ENCODE data around the gene ODF2. TPM values are rescaled to one million over a fixed set of nuclear protein-coding genes. Genes with fewer than 3 reads are reported as not detected.
A peak's percentile ranks its signal among the peaks of the same experiment; 100 is the strongest.

The ODF2 gene
- total RNA-seq, 2 experiments from 2014 or later, result 73.6 to 73.7 TPM

DNA sequence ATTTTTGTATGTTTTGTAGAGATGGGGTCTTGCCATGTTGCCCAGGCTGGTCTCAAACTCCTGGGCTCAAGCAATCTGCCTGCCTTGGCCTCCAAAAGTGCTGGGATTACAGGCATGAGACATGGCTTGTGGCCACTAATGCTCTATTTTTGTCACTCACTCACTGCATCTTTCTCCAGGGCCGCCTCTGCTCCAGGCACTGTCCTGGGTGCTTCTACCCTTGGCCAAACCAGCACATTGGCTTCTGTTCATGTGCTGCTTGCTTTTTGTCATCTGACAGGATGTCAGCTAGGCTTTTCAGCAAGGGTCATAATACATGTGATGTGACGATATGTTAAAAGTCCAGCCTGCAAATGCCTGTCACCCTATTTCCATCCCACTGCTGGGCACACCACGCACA lies 3.2 kb downstream of the ODF2 start:
- DNase-seq, result no peak
- no peaks in the 10 kb centered on the region for H3K9me3 Mint-ChIP-seq
- intact Hi-C loops (cut with micrococcal nuclease), result loop anchor here (10.0 kb wide), 1 partner anchor 126 kb away; no protein-coding TSS in a partner anchor
- H3K27me3 Mint-ChIP-seq (ENCODE audit: low read depth), result no peaks in the 10 kb centered on the region
- H3K27ac Mint-ChIP-seq, result no peak overlapping the region
- H3K4me1 Mint-ChIP-seq (ENCODE audit: low read depth), result peaks cover 15% of the 10 kb centered on the region
- no peak overlapping the region for H3K4me3 Mint-ChIP-seq
- CTCF ChIA-PET, result interaction anchor here (0.6 to 2.6 kb wide), 4 partner anchors 20 to 46 kb away, joined by 3 to 8 read pairs (median 3); partner anchors contain the start of gene GLE1
- peaks cover 22% of the 10 kb centered on the region for H3K36me3 Mint-ChIP-seq (ENCODE audit: low read depth)

DNA sequence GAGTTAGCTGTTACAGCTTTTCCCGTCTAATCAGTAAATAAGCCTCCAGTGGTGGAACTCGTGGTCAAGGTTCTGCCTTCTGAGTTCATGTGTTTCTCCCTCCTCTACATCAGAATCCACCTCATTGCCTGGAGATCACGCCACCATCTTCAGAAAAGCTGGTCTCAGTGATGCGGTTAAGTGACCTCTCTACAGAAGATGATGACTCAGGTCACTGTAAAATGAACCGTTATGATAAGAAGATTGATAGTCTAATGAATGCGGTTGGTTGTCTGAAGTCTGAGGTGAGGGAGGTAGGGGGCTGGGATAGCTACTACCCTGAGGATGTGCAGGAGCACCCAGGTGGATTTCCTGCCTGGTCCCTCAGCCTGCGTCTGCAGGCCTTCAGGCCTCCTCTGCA lies 13.3 kb downstream of the ODF2 start:
- Mint-ChIP-seq H3K27me3 (ENCODE audit: low read depth) (no peaks in the 10 kb centered on the region), H3K27ac (no peak overlapping the region), H3K36me3 (ENCODE audit: low read depth) (peaks cover 26% of the 10 kb centered on the region), H3K4me3 (no peak overlapping the region), H3K4me1 (ENCODE audit: low read depth) (no peaks in the 10 kb centered on the region), H3K9me3 (no peaks in the 10 kb centered on the region)
- intact Hi-C loops (cut with micrococcal nuclease), result no loop called here
- CTCF ChIA-PET, result no interaction called here
- DNase-seq, result no peak

DNA sequence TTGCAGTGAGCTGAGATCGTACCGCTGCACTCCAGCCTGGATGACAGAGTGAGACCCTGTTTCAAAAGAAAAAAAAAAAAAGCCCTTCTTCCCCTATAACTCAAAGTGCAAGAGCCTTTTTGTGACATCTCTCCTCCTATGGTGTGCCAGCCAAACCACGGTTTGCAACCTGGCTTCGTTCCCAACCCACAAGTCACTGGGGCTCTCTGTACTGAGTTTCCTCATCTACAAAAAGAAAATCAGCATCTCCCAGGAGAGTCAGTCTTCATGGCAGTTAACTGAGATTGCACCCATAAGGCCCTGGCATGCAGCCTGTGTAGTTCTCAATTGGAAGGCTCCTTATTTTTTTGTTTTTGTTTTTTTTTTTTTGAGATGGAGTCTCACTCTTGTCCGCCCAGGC lies 14.8 kb downstream of the ODF2 start:
- H3K36me3 Mint-ChIP-seq (ENCODE audit: low read depth), result peaks cover 36% of the 10 kb centered on the region
- H3K27me3 Mint-ChIP-seq (ENCODE audit: low read depth), result no peaks in the 10 kb centered on the region
- peak; percentile 12 for DNase-seq
- H3K9me3 Mint-ChIP-seq, result no peaks in the 10 kb centered on the region
- H3K27ac Mint-ChIP-seq, result no peak overlapping the region
- no peak overlapping the region for H3K4me3 Mint-ChIP-seq
- CTCF ChIA-PET, result no interaction called here
- H3K4me1 Mint-ChIP-seq (ENCODE audit: low read depth), result no peaks in the 10 kb centered on the region
- intact Hi-C loops (cut with micrococcal nuclease), result no loop called here

DNA sequence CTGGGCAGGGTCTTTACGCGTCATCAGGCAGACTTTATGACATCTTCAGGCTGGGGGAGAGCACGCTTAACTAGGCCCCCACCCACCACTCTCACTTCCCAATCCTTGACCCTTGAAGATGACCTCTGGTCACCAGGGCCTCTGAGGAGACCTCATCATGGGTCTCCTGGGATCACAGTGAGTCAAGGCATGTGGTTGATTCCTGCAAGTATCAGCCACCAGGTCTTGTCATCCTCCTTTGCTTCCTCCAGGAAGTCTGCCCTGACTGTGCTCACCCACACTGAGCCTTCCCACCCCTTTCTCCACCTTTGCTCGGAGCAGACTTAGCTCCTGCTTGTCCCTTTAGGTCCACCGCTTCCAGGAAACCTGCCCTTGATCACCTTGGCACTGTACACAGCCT lies 17.3 kb downstream of the ODF2 start:
- H3K4me3 Mint-ChIP-seq, result no peak overlapping the region
- no peak for DNase-seq
- CTCF ChIA-PET, result no interaction called here
- H3K27ac Mint-ChIP-seq, result no peak overlapping the region
- intact Hi-C loops (cut with micrococcal nuclease), result no loop called here
- peaks cover 37% of the 10 kb centered on the region for H3K36me3 Mint-ChIP-seq (ENCODE audit: low read depth)
- no peaks in the 10 kb centered on the region for H3K27me3 Mint-ChIP-seq (ENCODE audit: low read depth)
- H3K9me3 Mint-ChIP-seq, result no peaks in the 10 kb centered on the region
- H3K4me1 Mint-ChIP-seq (ENCODE audit: low read depth), result no peaks in the 10 kb centered on the region

DNA sequence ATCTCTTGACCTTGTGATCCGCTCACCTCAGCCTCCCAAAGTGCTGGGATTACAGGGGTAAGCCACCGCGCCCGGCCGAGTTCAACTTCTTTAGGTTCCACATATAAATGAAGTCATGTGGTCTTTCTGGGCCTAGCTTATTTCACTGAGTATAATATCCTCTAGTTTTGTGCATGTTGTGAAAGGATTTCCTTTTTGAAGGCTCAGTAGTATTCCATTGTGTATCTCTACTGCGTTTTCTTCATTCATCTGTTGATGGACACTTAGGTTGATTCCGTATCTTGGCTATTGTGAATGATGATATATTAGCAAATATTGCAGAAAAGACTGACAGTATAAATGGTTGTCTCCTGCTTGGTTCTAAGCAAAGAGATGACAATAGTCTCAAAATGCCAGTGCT lies 20.1 kb downstream of the ODF2 start:
- CTCF ChIA-PET, result no interaction called here
- no peaks in the 10 kb centered on the region for H3K4me1 Mint-ChIP-seq (ENCODE audit: low read depth)
- no peak overlapping the region for H3K4me3 Mint-ChIP-seq
- H3K9me3 Mint-ChIP-seq, result no peaks in the 10 kb centered on the region
- no peak for DNase-seq
- H3K27ac Mint-ChIP-seq, result no peak overlapping the region
- no peaks in the 10 kb centered on the region for H3K27me3 Mint-ChIP-seq (ENCODE audit: low read depth)
- intact Hi-C loops (cut with micrococcal nuclease), result no loop called here
- H3K36me3 Mint-ChIP-seq (ENCODE audit: low read depth), result peaks cover 39% of the 10 kb centered on the region

DNA sequence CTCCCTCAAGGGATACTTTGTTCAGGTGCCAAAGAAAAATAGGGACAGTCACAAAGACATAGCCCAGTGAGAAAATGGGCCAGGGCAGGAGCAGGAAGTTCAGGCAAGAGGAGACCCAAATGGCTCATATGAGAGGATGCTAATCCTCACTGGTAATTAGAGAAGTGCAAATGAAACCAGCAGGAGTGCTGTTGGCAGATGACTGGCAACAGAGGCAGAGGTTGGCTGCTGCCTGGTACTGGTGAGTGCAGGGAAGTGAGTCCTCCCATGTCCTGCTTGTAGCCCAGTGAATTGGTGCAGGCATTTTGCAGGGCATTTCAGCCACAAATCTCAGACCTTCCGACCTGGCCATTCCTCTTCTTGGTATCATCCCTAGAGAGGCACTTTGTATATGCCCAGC lies 23.5 kb downstream of the ODF2 start:
- Mint-ChIP-seq H3K9me3 (no peaks in the 10 kb centered on the region), H3K4me1 (ENCODE audit: low read depth) (no peaks in the 10 kb centered on the region), H3K27me3 (ENCODE audit: low read depth) (no peaks in the 10 kb centered on the region), H3K27ac (no peak overlapping the region), H3K36me3 (ENCODE audit: low read depth) (peaks cover 41% of the 10 kb centered on the region), H3K4me3 (no peak overlapping the region)
- CTCF ChIA-PET, result no interaction called here
- DNase-seq, result no peak
- intact Hi-C loops (cut with micrococcal nuclease), result no loop called here

DNA sequence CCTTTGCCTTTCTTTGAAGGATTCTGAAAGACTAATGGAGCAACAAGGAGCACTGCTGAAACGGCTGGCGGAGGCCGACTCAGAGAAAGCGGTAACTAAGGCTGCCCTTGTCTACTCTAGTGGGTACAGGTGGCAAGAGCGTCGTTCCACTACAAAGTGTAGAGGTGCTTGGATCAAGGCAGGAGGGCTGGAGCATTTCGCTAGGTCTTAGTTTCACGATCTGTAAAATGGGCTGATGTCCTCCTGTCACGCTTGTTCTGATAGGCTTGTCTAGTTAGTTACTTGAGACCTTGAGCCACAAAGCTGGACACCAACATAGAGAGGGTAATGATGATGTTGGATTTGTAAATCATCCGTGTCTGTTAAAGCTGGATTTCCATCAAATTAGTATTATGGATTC lies 25.8 kb downstream of the ODF2 start:
- peaks cover 25% of the 10 kb centered on the region for H3K36me3 Mint-ChIP-seq (ENCODE audit: low read depth)
- H3K4me3 Mint-ChIP-seq, result no peak overlapping the region
- H3K27ac Mint-ChIP-seq, result no peak overlapping the region
- intact Hi-C loops (cut with micrococcal nuclease), result no loop called here
- CTCF ChIA-PET, result no interaction called here
- H3K27me3 Mint-ChIP-seq (ENCODE audit: low read depth), result no peaks in the 10 kb centered on the region
- H3K9me3 Mint-ChIP-seq, result no peaks in the 10 kb centered on the region
- no peaks in the 10 kb centered on the region for H3K4me1 Mint-ChIP-seq (ENCODE audit: low read depth)
- DNase-seq, result no peak

DNA sequence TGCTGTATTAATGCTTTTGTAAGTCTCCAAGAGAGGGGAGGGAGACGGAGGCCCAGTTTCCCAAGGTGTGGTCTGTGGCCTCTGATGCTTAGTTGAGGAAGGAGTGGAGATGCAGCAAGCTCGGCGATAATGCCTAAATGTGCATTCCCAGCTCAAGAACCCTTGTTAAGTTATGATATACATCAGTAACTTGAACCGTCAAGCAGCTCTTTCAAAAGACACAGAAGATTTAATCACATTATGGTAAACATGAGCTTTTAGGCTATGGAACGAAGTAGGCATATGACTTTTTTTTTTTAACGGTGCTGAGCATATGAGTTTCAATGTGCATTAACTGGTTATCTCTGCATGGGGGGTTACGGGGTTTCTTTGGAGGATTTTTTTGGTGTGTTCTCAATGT lies 26.4 kb downstream of the ODF2 start:
- intact Hi-C loops (cut with micrococcal nuclease), result no loop called here
- Mint-ChIP-seq H3K4me3 (no peak overlapping the region), H3K27me3 (ENCODE audit: low read depth) (no peaks in the 10 kb centered on the region), H3K36me3 (ENCODE audit: low read depth) (peaks cover 29% of the 10 kb centered on the region), H3K9me3 (no peaks in the 10 kb centered on the region), H3K27ac (no peak overlapping the region), H3K4me1 (ENCODE audit: low read depth) (no peaks in the 10 kb centered on the region)
- no peak for DNase-seq
- CTCF ChIA-PET, result interaction anchor here (0.6 kb wide), 2 partner anchors 31 to 169 kb away, joined by 3 read pairs; no protein-coding TSS in a partner anchor

DNA sequence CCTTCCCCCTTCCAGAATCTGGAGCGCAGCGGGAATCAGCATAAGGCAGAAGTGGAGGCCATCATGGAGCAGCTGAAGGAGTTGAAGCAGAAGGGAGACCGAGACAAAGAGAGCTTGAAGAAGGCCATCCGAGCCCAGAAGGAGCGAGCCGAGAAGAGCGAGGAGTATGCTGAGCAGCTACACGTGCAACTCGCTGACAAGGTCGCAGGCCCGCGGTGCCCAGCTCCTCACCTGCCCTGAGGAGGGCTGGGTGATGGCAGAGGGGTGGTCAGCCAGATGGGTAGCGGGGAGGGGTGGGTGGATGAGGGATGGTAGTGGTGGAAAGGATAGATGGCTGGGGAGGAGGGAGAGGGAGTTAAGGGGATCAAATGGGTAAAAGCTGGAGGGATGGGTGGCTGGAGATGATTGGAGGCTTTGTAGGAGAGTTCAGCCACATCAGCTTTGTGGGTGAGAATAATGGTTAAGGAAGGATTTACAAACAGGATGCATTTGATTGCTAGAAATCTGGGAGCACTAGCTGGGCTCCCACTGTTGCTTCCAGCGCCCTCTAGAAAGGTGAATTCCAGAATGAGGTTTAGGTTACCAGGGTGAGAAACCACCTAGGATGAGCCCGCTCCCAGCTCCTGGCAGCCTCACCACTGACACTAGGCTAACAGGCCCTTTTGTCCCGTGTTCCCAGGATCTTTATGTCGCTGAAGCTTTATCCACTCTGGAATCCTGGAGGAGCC lies 29.0 kb downstream of the ODF2 start:
- CTCF ChIA-PET, result interaction anchor here (0.5 kb wide), 1 partner anchor 19 kb away, joined by 3 read pairs; no protein-coding TSS in a partner anchor
- Mint-ChIP-seq H3K9me3 (no peaks in the 10 kb centered on the region), H3K27ac (peak overlapping the region; percentile 1), H3K36me3 (ENCODE audit: low read depth) (peaks cover 29% of the 10 kb centered on the region), H3K27me3 (ENCODE audit: low read depth) (no peaks in the 10 kb centered on the region), H3K4me3 (no peak overlapping the region), H3K4me1 (ENCODE audit: low read depth) (no peaks in the 10 kb centered on the region)
- intact Hi-C loops (cut with micrococcal nuclease), result no loop called here
- DNase-seq, result no peak

DNA sequence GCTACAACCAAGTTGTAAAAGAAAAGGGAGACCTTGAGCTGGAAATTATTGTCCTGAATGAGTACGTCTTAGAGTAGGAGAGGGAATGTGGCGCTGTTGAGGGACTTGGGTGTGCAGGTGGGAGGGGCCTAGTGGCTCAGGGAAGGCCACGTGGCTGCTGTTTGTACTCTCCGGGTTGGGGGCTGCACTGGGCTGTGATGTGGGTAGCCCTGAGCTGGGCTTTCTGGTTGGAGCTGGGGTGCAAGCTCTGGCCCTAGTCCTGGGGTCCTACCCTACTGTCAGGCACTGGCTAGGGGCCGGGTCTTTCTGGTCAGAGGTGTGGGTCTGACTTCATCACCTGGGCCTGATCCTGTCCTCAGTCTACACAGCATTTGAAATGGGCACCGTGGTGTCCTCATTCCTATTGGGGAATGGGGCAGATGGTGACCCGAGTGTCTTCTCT lies 29.6 kb downstream of the ODF2 start:
- CTCF ChIA-PET, result interaction anchor here (0.7 kb wide), 1 partner anchor 45 kb away, joined by 4 read pairs; no protein-coding TSS in a partner anchor
- Mint-ChIP-seq H3K27ac (no peak overlapping the region), H3K27me3 (ENCODE audit: low read depth) (no peaks in the 10 kb centered on the region), H3K4me1 (ENCODE audit: low read depth) (no peaks in the 10 kb centered on the region), H3K4me3 (no peak overlapping the region), H3K36me3 (ENCODE audit: low read depth) (peaks cover 29% of the 10 kb centered on the region), H3K9me3 (no peaks in the 10 kb centered on the region)
- intact Hi-C loops (cut with micrococcal nuclease), result no loop called here
- no peak for DNase-seq

DNA sequence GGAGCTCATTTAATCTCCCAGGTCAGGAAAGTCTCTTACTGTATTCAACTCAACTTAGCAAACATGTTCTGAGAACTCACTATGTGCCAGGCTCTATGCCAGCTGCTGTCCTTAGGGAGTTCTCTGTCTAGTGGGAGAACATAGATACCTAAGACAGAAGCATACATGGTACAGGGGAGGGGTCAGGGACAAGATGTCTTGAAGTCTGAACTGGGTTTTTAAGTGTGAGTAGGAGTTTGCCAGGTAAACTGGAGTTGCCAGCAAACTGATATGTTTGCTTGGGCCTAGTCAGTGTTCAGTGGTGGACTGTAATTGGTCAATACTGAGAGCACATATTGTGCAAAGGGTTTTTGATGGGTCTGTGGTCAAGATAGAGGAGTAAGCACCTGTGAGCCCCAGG lies 30.4 kb downstream of the ODF2 start:
- no peak overlapping the region for H3K4me3 Mint-ChIP-seq
- intact Hi-C loops (cut with micrococcal nuclease), result no loop called here
- no peaks in the 10 kb centered on the region for H3K4me1 Mint-ChIP-seq (ENCODE audit: low read depth)
- CTCF ChIA-PET, result interaction anchor here (0.6 to 0.7 kb wide), 2 partner anchors 24 to 45 kb away, joined by 3 to 4 read pairs; no protein-coding TSS in a partner anchor
- no peaks in the 10 kb centered on the region for H3K27me3 Mint-ChIP-seq (ENCODE audit: low read depth)
- peaks cover 31% of the 10 kb centered on the region for H3K36me3 Mint-ChIP-seq (ENCODE audit: low read depth)
- DNase-seq, result no peak
- H3K9me3 Mint-ChIP-seq, result no peaks in the 10 kb centered on the region
- H3K27ac Mint-ChIP-seq, result no peak overlapping the region

DNA sequence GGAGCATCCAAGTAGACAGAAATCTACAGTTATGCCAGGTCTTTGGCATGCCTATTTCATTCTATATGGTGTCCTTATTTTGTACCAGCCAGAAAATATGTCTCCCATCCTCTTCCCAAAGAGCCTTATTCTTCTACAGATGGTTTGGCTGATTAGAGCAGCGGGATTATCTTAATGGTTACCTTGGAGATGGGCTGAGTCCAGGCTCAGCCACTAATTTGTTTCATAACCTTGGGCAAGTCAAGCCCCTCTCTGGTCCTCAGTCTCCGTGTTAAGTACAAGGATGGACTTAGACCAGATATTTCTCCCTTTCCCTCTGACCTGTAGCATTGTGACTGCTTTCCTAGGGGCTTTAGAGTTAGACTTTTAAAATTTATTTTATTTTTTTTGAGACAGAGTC lies 37.6 kb downstream of the ODF2 start:
- Mint-ChIP-seq H3K27me3 (ENCODE audit: low read depth) (no peaks in the 10 kb centered on the region), H3K36me3 (ENCODE audit: low read depth) (peaks cover 22% of the 10 kb centered on the region), H3K4me3 (no peak overlapping the region), H3K9me3 (no peaks in the 10 kb centered on the region), H3K27ac (no peak overlapping the region), H3K4me1 (ENCODE audit: low read depth) (peaks cover 3% of the 10 kb centered on the region)
- intact Hi-C loops (cut with micrococcal nuclease), result no loop called here
- no peak for DNase-seq
- CTCF ChIA-PET, result no interaction called here

DNA sequence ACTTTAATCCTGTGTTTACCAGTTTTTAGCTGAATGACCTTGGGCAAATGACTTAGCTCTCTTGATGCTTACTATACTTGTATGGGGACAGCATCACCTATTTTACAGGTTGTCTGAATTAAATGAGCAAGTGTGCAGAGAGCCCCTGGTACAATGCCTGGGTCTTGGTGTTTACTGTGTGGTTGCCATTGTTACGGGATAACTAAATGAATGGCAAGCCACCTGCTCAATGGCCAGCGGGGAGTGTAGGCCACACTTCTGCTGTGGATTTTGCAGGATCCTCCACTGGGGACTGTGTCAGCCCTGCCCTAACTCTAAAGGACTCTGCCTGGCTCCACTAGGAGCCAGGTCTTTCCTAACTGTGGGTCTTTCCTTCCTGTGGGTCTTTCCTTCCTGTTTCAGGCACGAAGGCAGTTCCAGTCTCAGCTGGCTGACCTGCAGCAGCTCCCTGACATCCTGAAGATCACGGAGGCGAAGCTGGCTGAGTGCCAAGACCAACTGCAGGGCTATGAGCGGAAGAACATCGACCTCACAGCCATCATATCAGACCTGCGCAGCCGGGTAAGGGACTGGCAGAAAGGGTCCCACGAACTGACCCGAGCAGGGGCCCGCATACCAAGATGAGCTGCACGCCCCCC lies 38.4 kb downstream of the ODF2 start:
- DNase-seq, result peak; percentile 23
- Mint-ChIP-seq H3K36me3 (ENCODE audit: low read depth) (peaks cover 21% of the 10 kb centered on the region), H3K9me3 (no peaks in the 10 kb centered on the region), H3K4me1 (ENCODE audit: low read depth) (peaks cover 3% of the 10 kb centered on the region), H3K27ac (no peak overlapping the region), H3K27me3 (ENCODE audit: low read depth) (no peaks in the 10 kb centered on the region), H3K4me3 (no peak overlapping the region)
- CTCF ChIA-PET, result no interaction called here
- intact Hi-C loops (cut with micrococcal nuclease), result no loop called here

All from activated naive CD4-positive, alpha-beta T cell treated with anti-CD3 and anti-CD28 coated beads for 36 hours (primary cell).